Stomach (tissue), 4 donors: ENCODE results near the gene LIN37.

Source experiments
- CTCF ChIP-seq, 7 experiments: fragments of 450-650 bp in 4 of 7; fragments of 200-600 bp in 3 of 7; sonication (generic) in 3 of 7; IDR thresholded peaks; one replicate each; pipeline ENCODE4 v1.5.1; 2016 to 2019; ENCODE audit warnings: antibody characterized with exemption in 7 of 7, control low read depth in 2 of 7, mild to moderate bottlenecking in 1 of 7
- EP300 ChIP-seq: sonication (generic); formaldehyde crosslinking; IDR thresholded peaks from one replicate; pipeline ENCODE4 v1.6.1; 2017; ENCODE audit warnings: antibody characterized with exemption
- POLR2A ChIP-seq, 4 donors: fragments of 450-650 bp; IDR thresholded peaks; one replicate each; pipeline ENCODE4 v1.6.1; 2016; ENCODE audit warnings: antibody characterized with exemption in 4 of 4, control low read depth in 2 of 4, mild to moderate bottlenecking in 1 of 4, moderate library complexity in 1 of 4
- POLR2AphosphoS5 ChIP-seq, 3 donors: sonication (generic); formaldehyde crosslinking; IDR thresholded peaks; one replicate each; pipeline ENCODE4 v1.6.1; 2016; ENCODE audit warnings: antibody characterized with exemption in 3 of 3

- TF ChIP-seq EP300 (no peak), CTCF (IDR thresholded peaks at IDR 0.05) (no peak), POLR2A (IDR thresholded peaks at IDR 0.05) (no peak), POLR2AphosphoS5 (IDR thresholded peaks at IDR 0.05) (no peak)
These were observed 28.9 kb downstream of the LIN37 start for GRCh38 chr19:35777086-35777841.
